Neural cell (in vitro differentiated cells): ENCODE data around the gene FLACC1. TPM values are rescaled to one million over a fixed set of nuclear protein-coding genes. Genes with fewer than 3 reads are reported as not detected.
"Not testable (repeated sequence)": the region's sequence is repeated elsewhere in the genome, so short reads cannot be mapped to it uniquely, and the experiment has no call there.

ENCODE experiments used
- H2AFZ ChIP-seq: fragments of 200-600, 300-800 bp; sonication (generic), shearing (Covaris generic); 2 replicates; pipeline ENCODE4 v1.6.0; 2014; ENCODE audit warnings: low read depth, mild to moderate bottlenecking, antibody characterized with exemption, low read length, moderate library complexity
- H3F3A ChIP-seq: fragments of 200-600 bp; shearing (Covaris generic); 2 replicates; pipeline ENCODE4 v1.6.1; 2016; ENCODE audit warnings: mild to moderate bottlenecking, moderate library complexity, mixed read lengths, antibody characterized with exemption, low read length; ENCODE audit not compliant: insufficient read depth, poor library complexity, severe bottlenecking
- H3K27ac ChIP-seq: fragments of 200-600, 300-800 bp; sonication (generic), shearing (Covaris generic); 2 replicates; pipeline ENCODE4 v1.5.1; 2014; ENCODE audit warnings: mild to moderate bottlenecking, low read length, moderate library complexity
- H3K27me3 ChIP-seq: fragments of 300-800, 200-600 bp; sonication (generic), shearing (Covaris generic); 2 replicates; pipeline ENCODE4 v1.6.0; 2014; ENCODE audit warnings: mild to moderate bottlenecking, low read depth, low read length, moderate library complexity; ENCODE audit not compliant: insufficient read depth
- H3K36me3 ChIP-seq: fragments of 300-800, 200-600 bp; sonication (generic), shearing (Covaris generic); 2 replicates; pipeline ENCODE4 v1.5.1; 2014; ENCODE audit warnings: mild to moderate bottlenecking, antibody characterized with exemption, low read length, moderate library complexity; ENCODE audit not compliant: insufficient read depth
- H3K4me2 ChIP-seq: fragments of 300-800, 200-600 bp; sonication (generic), shearing (Covaris generic); 2 replicates; pipeline ENCODE4 v1.6.0; 2014; ENCODE audit warnings: mild to moderate bottlenecking, low read length
- H3K4me3 ChIP-seq: fragments of 300-800, 200-600 bp; sonication (generic), shearing (Covaris generic); 2 replicates; pipeline ENCODE4 v1.5.1; 2014; ENCODE audit warnings: mild to moderate bottlenecking, low read length, moderate library complexity
- H3K79me2 ChIP-seq: fragments of 200-600 bp; shearing (Covaris generic); replicated peaks from 2 replicates; pipeline ENCODE4 v1.6.0; 2014; ENCODE audit warnings: mild to moderate bottlenecking, low read length, moderate library complexity; ENCODE audit not compliant: insufficient read depth
- H3K9ac ChIP-seq: fragments of 300-800, 200-600 bp; sonication (generic), shearing (Covaris generic); 2 replicates; pipeline ENCODE4 v1.6.1; 2016; ENCODE audit warnings: mild to moderate bottlenecking, low read length, mixed read lengths
- H3K9me2 ChIP-seq: fragments of 200-600 bp; shearing (Covaris generic); 2 replicates; pipeline ENCODE4 v1.6.1; 2016; ENCODE audit warnings: mild to moderate bottlenecking, low read length, mixed read lengths; ENCODE audit not compliant: insufficient read depth
- H3K9me3 ChIP-seq: fragments of 200-600, 300-800 bp; sonication (generic), shearing (Covaris generic); 2 replicates; pipeline ENCODE4 v1.6.1; 2016; ENCODE audit warnings: mild to moderate bottlenecking, mixed run types, low read length, moderate library complexity, mixed read lengths
- H4K20me1 ChIP-seq: fragments of 200-600 bp; shearing (Covaris generic); 2 replicates; pipeline ENCODE4 v1.6.1; 2016; ENCODE audit warnings: mild to moderate bottlenecking, mixed run types; ENCODE audit not compliant: insufficient read depth
- CTCF ChIP-seq: fragments of 450-650 bp; IDR thresholded peaks from 2 replicates; pipeline ENCODE4 v1.5.1; 2014; ENCODE audit warnings: antibody characterized with exemption, mild to moderate bottlenecking, moderate library complexity; ENCODE audit not compliant: poor library complexity, severe bottlenecking
- EP300 ChIP-seq: fragments of 450-650 bp; conservative IDR thresholded peaks from 2 replicates; pipeline ENCODE4 v1.6.1; 2014; ENCODE audit warnings: antibody characterized with exemption, mild to moderate bottlenecking, moderate library complexity; ENCODE audit not compliant: poor library complexity, severe bottlenecking
- EZH2 ChIP-seq: fragments of 200-600, 300-800 bp; shearing (Covaris generic), sonication (generic); IDR thresholded peaks from 2 replicates; pipeline ENCODE4 v1.6.1; 2014; ENCODE audit warnings: antibody characterized with exemption, low read length, borderline replicate concordance, mild to moderate bottlenecking; ENCODE audit not compliant: insufficient read depth, poor library complexity, severe bottlenecking
- MXI1 ChIP-seq: fragments of 450-650 bp; conservative IDR thresholded peaks from 2 replicates; pipeline ENCODE4 v1.6.1; 2014; ENCODE audit warnings: antibody characterized with exemption, mild to moderate bottlenecking; ENCODE audit not compliant: poor library complexity, severe bottlenecking
- POLR2AphosphoS5 ChIP-seq: IDR thresholded peaks from 2 replicates; pipeline ENCODE4 v1.6.1; 2012
- RAD21 ChIP-seq: fragments of 450-650 bp; conservative IDR thresholded peaks from 2 replicates; pipeline ENCODE4 v1.6.1; 2014; ENCODE audit warnings: antibody characterized with exemption, mild to moderate bottlenecking, moderate library complexity
- SMC3 ChIP-seq: fragments of 450-650 bp; conservative IDR thresholded peaks from 2 replicates; pipeline ENCODE4 v1.6.1; 2014; ENCODE audit warnings: antibody characterized with exemption, mild to moderate bottlenecking, moderate library complexity; ENCODE audit not compliant: poor library complexity
- TAF1 ChIP-seq: IDR thresholded peaks from 2 replicates; pipeline ENCODE4 v1.6.1; 2012; ENCODE audit warnings: low read depth
- polyA plus RNA-seq: library from polyadenylated mRNA; depleted of rRNA; stranded (reverse); fragments of >200 nt; gene quantifications from 2 replicates; pipeline ENCODE4 v1.2.3, GENCODE V29; 2014
- TF ChIP-seq, protein P1 (sequence below): IDR thresholded peaks from 2 replicates; pipeline ENCODE4 v1.6.1; 2012; ENCODE audit warnings: borderline replicate concordance

FLACC1 gene
- polyA plus RNA-seq, 1 donor from 2014 or later, result 1.8 TPM

GRCh38 chr2:201369775-201370174, 12.6 kb upstream of the FLACC1 start:
- H3K9ac ChIP-seq, result no peak overlapping the region
- H3K27me3 ChIP-seq, result no peaks in the 10 kb centered on the region
- H3K9me3 ChIP-seq, result peaks cover 5% of the 10 kb centered on the region
- no peak overlapping the region for H3K4me2 ChIP-seq
- no peaks in the 10 kb centered on the region for H4K20me1 ChIP-seq
- peaks cover 6% of the 10 kb centered on the region for H3K36me3 ChIP-seq
- no peak overlapping the region for H2AFZ ChIP-seq
- no peak overlapping the region for H3K4me3 ChIP-seq
- H3F3A ChIP-seq, result no peaks in the 10 kb centered on the region
- no peaks in the 10 kb centered on the region for H3K79me2 ChIP-seq
- TF ChIP-seq EP300, result no peak
- TF ChIP-seq RAD21, result no peak
- TF ChIP-seq MXI1, result no peak
- no peak for TF ChIP-seq SMC3
- TF ChIP-seq TAF1, result no peak
- TF ChIP-seq POLR2AphosphoS5, result no peak
- no peak for TF ChIP-seq EZH2
- TF ChIP-seq, protein P1, sequence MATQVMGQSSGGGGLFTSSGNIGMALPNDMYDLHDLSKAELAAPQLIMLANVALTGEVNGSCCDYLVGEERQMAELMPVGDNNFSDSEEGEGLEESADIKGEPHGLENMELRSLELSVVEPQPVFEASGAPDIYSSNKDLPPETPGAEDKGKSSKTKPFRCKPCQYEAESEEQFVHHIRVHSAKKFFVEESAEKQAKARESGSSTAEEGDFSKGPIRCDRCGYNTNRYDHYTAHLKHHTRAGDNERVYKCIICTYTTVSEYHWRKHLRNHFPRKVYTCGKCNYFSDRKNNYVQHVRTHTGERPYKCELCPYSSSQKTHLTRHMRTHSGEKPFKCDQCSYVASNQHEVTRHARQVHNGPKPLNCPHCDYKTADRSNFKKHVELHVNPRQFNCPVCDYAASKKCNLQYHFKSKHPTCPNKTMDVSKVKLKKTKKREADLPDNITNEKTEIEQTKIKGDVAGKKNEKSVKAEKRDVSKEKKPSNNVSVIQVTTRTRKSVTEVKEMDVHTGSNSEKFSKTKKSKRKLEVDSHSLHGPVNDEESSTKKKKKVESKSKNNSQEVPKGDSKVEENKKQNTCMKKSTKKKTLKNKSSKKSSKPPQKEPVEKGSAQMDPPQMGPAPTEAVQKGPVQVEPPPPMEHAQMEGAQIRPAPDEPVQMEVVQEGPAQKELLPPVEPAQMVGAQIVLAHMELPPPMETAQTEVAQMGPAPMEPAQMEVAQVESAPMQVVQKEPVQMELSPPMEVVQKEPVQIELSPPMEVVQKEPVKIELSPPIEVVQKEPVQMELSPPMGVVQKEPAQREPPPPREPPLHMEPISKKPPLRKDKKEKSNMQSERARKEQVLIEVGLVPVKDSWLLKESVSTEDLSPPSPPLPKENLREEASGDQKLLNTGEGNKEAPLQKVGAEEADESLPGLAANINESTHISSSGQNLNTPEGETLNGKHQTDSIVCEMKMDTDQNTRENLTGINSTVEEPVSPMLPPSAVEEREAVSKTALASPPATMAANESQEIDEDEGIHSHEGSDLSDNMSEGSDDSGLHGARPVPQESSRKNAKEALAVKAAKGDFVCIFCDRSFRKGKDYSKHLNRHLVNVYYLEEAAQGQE, result no peak
- no peak for TF ChIP-seq CTCF
- no peaks in the 10 kb centered on the region for H3K9me2 ChIP-seq
- no peak overlapping the region for H3K27ac ChIP-seq

GRCh38 chr2:201369318-201369717, 12.2 kb upstream of the FLACC1 start:
- H3K27me3 ChIP-seq, H3K79me2 ChIP-seq, H3F3A ChIP-seq, H3K9me2 ChIP-seq, H3K36me3 ChIP-seq, H4K20me1 ChIP-seq, H3K27ac ChIP-seq, H3K9ac ChIP-seq, H3K4me2 ChIP-seq, H3K9me3 ChIP-seq, H2AFZ ChIP-seq, H3K4me3 ChIP-seq: not testable (repeated sequence)

- H3K27ac ChIP-seq, result no peak overlapping the region
- H3K4me2 ChIP-seq, result no peak overlapping the region
- no peaks in the 10 kb centered on the region for H3K27me3 ChIP-seq
- no peak for TF ChIP-seq CTCF
- TF ChIP-seq SMC3, result no peak
- TF ChIP-seq, protein P1, result no peak
- no peak for TF ChIP-seq EZH2
- TF ChIP-seq MXI1, result no peak
- no peak for TF ChIP-seq EP300
- TF ChIP-seq TAF1, result no peak
- no peak for TF ChIP-seq RAD21
- no peak for TF ChIP-seq POLR2AphosphoS5
- H3K9ac ChIP-seq, result no peak overlapping the region
- H3K4me3 ChIP-seq, result no peak overlapping the region
- H4K20me1 ChIP-seq, result no peaks in the 10 kb centered on the region
- H3K9me2 ChIP-seq, result no peaks in the 10 kb centered on the region
- no peaks in the 10 kb centered on the region for H3F3A ChIP-seq
- no peak overlapping the region for H2AFZ ChIP-seq
- no peaks in the 10 kb centered on the region for H3K79me2 ChIP-seq
- peaks cover 19% of the 10 kb centered on the region for H3K36me3 ChIP-seq
- H3K9me3 ChIP-seq, result peaks cover 18% of the 10 kb centered on the region
Observed at GRCh38 chr2:201366146-201366545, 9.0 kb upstream of the FLACC1 start.
